Mesangial cell (primary cell): Measurements from ENCODE around the gene USP17L25. TPM values are rescaled to one million over a fixed set of nuclear protein-coding genes. Genes with fewer than 3 reads are reported as not detected.

Experiments
- total RNA-seq: library from RNA; depleted of rRNA; stranded (reverse); fragments of >200 nt; gene quantifications from 2 replicates; pipeline ENCODE4 v1.2.3, GENCODE V29; 2015

The USP17L25 gene, protein sequence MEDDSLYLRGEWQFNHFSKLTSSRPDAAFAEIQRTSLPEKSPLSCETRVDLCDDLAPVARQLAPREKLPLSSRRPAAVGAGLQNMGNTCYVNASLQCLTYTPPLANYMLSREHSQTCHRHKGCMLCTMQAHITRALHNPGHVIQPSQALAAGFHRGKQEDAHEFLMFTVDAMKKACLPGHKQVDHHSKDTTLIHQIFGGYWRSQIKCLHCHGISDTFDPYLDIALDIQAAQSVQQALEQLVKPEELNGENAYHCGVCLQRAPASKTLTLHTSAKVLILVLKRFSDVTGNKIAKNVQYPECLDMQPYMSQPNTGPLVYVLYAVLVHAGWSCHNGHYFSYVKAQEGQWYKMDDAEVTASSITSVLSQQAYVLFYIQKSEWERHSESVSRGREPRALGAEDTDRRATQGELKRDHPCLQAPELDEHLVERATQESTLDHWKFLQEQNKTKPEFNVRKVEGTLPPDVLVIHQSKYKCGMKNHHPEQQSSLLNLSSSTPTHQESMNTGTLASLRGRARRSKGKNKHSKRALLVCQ
- not detected in 2 replicates for total RNA-seq

DNA sequence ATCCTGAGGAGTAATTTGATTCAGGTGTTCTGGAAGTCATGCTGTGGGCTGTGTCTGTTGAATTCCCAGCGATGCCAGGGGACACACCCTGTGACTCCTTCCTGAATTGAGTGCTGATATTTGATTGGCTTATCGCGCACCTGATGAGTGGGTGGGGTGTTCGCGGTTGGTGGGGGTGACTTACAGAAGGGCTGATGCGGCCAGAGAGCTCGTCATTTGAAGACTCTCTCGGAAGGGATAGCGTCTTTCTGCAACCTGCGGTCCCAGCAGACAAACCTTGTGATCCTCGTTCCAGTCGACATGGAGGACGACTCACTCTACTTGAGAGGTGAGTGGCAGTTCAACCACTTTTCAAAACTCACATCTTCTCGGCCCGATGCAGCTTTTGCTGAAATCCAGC, at the start of gene USP17L25:
TSS of gene USP17L25 (plus strand) at position 301 of the 400 bp plus-strand sequence. CDS start at position 301, 0 bp downstream.

DNA sequence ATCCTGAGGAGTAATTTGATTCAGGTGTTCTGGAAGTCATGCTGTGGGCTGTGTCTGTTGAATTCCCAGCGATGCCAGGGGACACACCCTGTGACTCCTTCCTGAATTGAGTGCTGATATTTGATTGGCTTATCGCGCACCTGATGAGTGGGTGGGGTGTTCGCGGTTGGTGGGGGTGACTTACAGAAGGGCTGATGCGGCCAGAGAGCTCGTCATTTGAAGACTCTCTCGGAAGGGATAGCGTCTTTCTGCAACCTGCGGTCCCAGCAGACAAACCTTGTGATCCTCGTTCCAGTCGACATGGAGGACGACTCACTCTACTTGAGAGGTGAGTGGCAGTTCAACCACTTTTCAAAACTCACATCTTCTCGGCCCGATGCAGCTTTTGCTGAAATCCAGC, 4.8 kb upstream of the USP17L25 start, which contains the start of gene USP17L24:
TSS of gene USP17L24 (plus strand) at position 301 of the 400 bp plus-strand sequence. CDS start at position 301, 0 bp downstream.

DNA sequence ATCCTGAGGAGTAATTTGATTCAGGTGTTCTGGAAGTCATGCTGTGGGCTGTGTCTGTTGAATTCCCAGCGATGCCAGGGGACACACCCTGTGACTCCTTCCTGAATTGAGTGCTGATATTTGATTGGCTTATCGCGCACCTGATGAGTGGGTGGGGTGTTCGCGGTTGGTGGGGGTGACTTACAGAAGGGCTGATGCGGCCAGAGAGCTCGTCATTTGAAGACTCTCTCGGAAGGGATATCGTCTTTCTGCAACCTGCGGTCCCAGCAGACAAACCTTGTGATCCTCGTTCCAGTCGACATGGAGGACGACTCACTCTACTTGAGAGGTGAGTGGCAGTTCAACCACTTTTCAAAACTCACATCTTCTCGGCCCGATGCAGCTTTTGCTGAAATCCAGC, 4.6 kb downstream of the USP17L25 start, which contains the start of gene USP17L26:
TSS of gene USP17L26 (plus strand) at position 301 of the 400 bp plus-strand sequence. CDS start at position 301, 0 bp downstream.

DNA sequence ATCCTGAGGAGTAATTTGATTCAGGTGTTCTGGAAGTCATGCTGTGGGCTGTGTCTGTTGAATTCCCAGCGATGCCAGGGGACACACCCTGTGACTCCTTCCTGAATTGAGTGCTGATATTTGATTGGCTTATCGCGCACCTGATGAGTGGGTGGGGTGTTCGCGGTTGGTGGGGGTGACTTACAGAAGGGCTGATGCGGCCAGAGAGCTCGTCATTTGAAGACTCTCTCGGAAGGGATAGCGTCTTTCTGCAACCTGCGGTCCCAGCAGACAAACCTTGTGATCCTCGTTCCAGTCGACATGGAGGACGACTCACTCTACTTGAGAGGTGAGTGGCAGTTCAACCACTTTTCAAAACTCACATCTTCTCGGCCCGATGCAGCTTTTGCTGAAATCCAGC, 9.4 kb downstream of the USP17L25 start, which contains the start of gene USP17L5:
TSS of gene USP17L5 (plus strand) at position 301 of the 400 bp plus-strand sequence. CDS start at position 301, 0 bp downstream.

DNA sequence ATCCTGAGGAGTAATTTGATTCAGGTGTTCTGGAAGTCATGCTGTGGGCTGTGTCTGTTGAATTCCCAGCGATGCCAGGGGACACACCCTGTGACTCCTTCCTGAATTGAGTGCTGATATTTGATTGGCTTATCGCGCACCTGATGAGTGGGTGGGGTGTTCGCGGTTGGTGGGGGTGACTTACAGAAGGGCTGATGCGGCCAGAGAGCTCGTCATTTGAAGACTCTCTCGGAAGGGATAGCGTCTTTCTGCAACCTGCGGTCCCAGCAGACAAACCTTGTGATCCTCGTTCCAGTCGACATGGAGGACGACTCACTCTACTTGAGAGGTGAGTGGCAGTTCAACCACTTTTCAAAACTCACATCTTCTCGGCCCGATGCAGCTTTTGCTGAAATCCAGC, 14.1 kb downstream of the USP17L25 start, which contains the start of gene USP17L27:
TSS of gene USP17L27 (plus strand) at position 301 of the 400 bp plus-strand sequence. CDS start at position 301, 0 bp downstream.

DNA sequence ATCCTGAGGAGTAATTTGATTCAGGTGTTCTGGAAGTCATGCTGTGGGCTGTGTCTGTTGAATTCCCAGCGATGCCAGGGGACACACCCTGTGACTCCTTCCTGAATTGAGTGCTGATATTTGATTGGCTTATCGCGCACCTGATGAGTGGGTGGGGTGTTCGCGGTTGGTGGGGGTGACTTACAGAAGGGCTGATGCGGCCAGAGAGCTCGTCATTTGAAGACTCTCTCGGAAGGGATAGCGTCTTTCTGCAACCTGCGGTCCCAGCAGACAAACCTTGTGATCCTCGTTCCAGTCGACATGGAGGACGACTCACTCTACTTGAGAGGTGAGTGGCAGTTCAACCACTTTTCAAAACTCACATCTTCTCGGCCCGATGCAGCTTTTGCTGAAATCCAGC, 18.9 kb downstream of the USP17L25 start, which contains the start of gene USP17L28:
TSS of gene USP17L28 (plus strand) at position 301 of the 400 bp plus-strand sequence. CDS start at position 301, 0 bp downstream.

DNA sequence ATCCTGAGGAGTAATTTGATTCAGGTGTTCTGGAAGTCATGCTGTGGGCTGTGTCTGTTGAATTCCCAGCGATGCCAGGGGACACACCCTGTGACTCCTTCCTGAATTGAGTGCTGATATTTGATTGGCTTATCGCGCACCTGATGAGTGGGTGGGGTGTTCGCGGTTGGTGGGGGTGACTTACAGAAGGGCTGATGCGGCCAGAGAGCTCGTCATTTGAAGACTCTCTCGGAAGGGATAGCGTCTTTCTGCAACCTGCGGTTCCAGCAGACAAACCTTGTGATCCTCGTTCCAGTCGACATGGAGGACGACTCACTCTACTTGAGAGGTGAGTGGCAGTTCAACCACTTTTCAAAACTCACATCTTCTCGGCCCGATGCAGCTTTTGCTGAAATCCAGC, 23.6 kb downstream of the USP17L25 start, which contains the start of gene USP17L29:
TSS of gene USP17L29 (plus strand) at position 301 of the 400 bp plus-strand sequence. CDS start at position 301, 0 bp downstream.

DNA sequence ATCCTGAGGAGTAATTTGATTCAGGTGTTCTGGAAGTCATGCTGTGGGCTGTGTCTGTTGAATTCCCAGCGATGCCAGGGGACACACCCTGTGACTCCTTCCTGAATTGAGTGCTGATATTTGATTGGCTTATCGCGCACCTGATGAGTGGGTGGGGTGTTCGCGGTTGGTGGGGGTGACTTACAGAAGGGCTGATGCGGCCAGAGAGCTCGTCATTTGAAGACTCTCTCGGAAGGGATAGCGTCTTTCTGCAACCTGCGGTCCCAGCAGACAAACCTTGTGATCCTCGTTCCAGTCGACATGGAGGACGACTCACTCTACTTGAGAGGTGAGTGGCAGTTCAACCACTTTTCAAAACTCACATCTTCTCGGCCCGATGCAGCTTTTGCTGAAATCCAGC, 33.1 kb downstream of the USP17L25 start, which contains the start of gene USP17L30:
TSS of gene USP17L30 (plus strand) at position 301 of the 400 bp plus-strand sequence. CDS start at position 301, 0 bp downstream.

Other genes with a start within 250 kb of the USP17L25 start
- gene FAM90A26, start 159.5 kb upstream of the USP17L25 start, total RNA-seq = not detected in 2 replicates
- not detected in 2 replicates for gene USP17L10, start 119.3 kb upstream of the USP17L25 start, total RNA-seq
- not detected in 2 replicates for gene USP17L11, start 114.5 kb upstream of the USP17L25 start, total RNA-seq
- gene USP17L12, start 109.8 kb upstream of the USP17L25 start, total RNA-seq = not detected in 2 replicates
- gene USP17L13, start 105.0 kb upstream of the USP17L25 start, total RNA-seq = not detected in 2 replicates
- not detected in 2 replicates for gene USP17L15, start 95.5 kb upstream of the USP17L25 start, total RNA-seq
- not detected in 2 replicates for gene USP17L17, start 86.0 kb upstream of the USP17L25 start, total RNA-seq
- not detected in 2 replicates for gene USP17L18, start 81.3 kb upstream of the USP17L25 start, total RNA-seq
- not detected in 2 replicates for gene USP17L19, start 76.5 kb upstream of the USP17L25 start, total RNA-seq
- gene USP17L20, start 71.8 kb upstream of the USP17L25 start, total RNA-seq = not detected in 2 replicates
- gene USP17L21, start 67.0 kb upstream of the USP17L25 start, total RNA-seq = not detected in 2 replicates
- not detected in 2 replicates for gene USP17L22, start 62.3 kb upstream of the USP17L25 start, total RNA-seq
- gene USP17L24, start 4.7 kb upstream of the USP17L25 start, total RNA-seq = not detected in 2 replicates
- gene USP17L26, start 4.7 kb downstream of the USP17L25 start, total RNA-seq = not detected in 2 replicates
- gene USP17L5, start 9.5 kb downstream of the USP17L25 start, total RNA-seq = not detected in 2 replicates
- not detected in 2 replicates for gene USP17L27, start 14.2 kb downstream of the USP17L25 start, total RNA-seq
- not detected in 2 replicates for gene USP17L28, start 19.0 kb downstream of the USP17L25 start, total RNA-seq
- gene USP17L29, start 23.7 kb downstream of the USP17L25 start, total RNA-seq = not detected in 2 replicates
- not detected in 2 replicates for gene USP17L30, start 33.2 kb downstream of the USP17L25 start, total RNA-seq
- gene DEFB131A, start 114.5 kb downstream of the USP17L25 start, total RNA-seq = not detected in 2 replicates